Inflammatory macrophage treated with lipopolysaccharide for 4 hours (primary cell): ENCODE measurements around the gene LRMDA.
A peak's percentile ranks its signal among the peaks of the same experiment; 100 is the strongest.

Experiments used
- DNase-seq: peaks from one replicate; pipeline ENCODE4 v3.0.0-alpha.2; 2020

LRMDA gene

GRCh38 chr10:75974080-75974479, 542.7 kb downstream of the LRMDA start:
- no peak for DNase-seq

- no peak for DNase-seq
Measured at GRCh38 chr10:75976681-75977080, 545.3 kb downstream of the LRMDA start.

- DNase-seq = no peak
Measured at GRCh38 chr10:75977139-75977538, 545.7 kb downstream of the LRMDA start.

- DNase-seq = no peak
Measured at GRCh38 chr10:75978213-75978612, 546.8 kb downstream of the LRMDA start.

GRCh38 chr10:75980419-75981002, 549.1 kb downstream of the LRMDA start:
- DNase-seq = peak; percentile 77

- no peak for DNase-seq
Measured at GRCh38 chr10:75982611-75983369, 551.4 kb downstream of the LRMDA start.

GRCh38 chr10:75984067-75984466, 552.6 kb downstream of the LRMDA start:
- DNase-seq = no peak

GRCh38 chr10:75987616-75988015, 556.2 kb downstream of the LRMDA start:
- DNase-seq = peak; percentile 3

- DNase-seq = no peak
Measured at GRCh38 chr10:75994357-75995040, 563.1 kb downstream of the LRMDA start.

GRCh38 chr10:75995041-75995430, 563.6 kb downstream of the LRMDA start:
- no peak for DNase-seq

- DNase-seq = no peak
Measured at GRCh38 chr10:75995720-75996119, 564.3 kb downstream of the LRMDA start.

- DNase-seq = no peak
Measured at GRCh38 chr10:75999001-75999400, 567.6 kb downstream of the LRMDA start.

- no peak for DNase-seq
Measured at GRCh38 chr10:75999515-76000209, 568.2 kb downstream of the LRMDA start.

GRCh38 chr10:76000550-76000949, 569.1 kb downstream of the LRMDA start:
- no peak for DNase-seq

- no peak for DNase-seq
Measured at GRCh38 chr10:76001019-76001418, 569.6 kb downstream of the LRMDA start.

- DNase-seq = no peak
Measured at GRCh38 chr10:76001461-76001860, 570.0 kb downstream of the LRMDA start.

- no peak for DNase-seq
Measured at GRCh38 chr10:76002262-76002854, 570.9 kb downstream of the LRMDA start.

GRCh38 chr10:76007667-76008181, 576.3 kb downstream of the LRMDA start:
- no peak for DNase-seq

GRCh38 chr10:76009531-76009930, 578.1 kb downstream of the LRMDA start:
- no peak for DNase-seq

- no peak for DNase-seq
Measured at GRCh38 chr10:76010703-76011102, 579.3 kb downstream of the LRMDA start.

GRCh38 chr10:76012716-76013327, 581.4 kb downstream of the LRMDA start:
- DNase-seq = no peak

- DNase-seq = no peak
Measured at GRCh38 chr10:76015245-76015644, 583.8 kb downstream of the LRMDA start.
